Prostate gland (tissue), 2 donors: ENCODE data around the gene EGFLAM.

Experiments used
- CTCF ChIP-seq, 4 experiments: fragments of 200-600 bp in 2 of 4; fragments of 450-650 bp in 2 of 4; sonication (generic) in 2 of 4; IDR thresholded peaks; 1 replicate in 3 of 4; 2 replicates in 1 of 4; pipeline ENCODE4 v1.5.1; 2016 to 2019; ENCODE audit warnings: antibody characterized with exemption in 4 of 4, mild to moderate bottlenecking in 2 of 4, moderate library complexity in 2 of 4
- POLR2AphosphoS5 ChIP-seq: sonication (generic); formaldehyde crosslinking; IDR thresholded peaks from one replicate; pipeline ENCODE4 v1.6.1; 2017; ENCODE audit warnings: antibody characterized with exemption

DNA sequence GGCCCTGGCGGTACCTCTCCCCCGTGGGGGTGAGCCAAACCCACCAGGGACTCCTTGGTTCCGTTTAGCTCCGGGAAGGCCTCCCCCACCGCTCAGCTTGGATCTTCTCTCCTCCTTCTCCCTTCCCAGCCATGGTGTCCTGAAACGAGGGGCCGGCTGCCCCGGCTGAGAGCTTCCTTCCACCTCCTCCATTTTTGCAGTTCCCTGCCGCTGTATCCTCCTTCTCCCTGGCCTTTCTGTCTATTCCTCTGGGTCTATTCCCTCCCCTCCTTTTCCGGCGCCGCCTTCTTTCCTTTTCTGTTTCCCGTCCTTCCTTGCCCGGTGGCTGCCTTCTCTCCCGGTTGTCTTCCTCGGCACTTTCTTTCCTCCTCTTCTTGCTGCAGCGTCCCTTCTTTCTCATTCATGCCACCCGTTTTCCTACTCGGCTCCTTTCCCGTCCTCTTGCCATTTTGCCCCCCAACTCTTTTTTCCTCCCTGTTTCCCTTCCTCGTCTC lies 187.7 kb downstream of the EGFLAM start:
- TF ChIP-seq CTCF (IDR thresholded peaks at IDR 0.05) (no peak), POLR2AphosphoS5 (no peak)
